HepG2 (cell line): Measurements from ENCODE around the gene ALOX12. TPM values are rescaled to one million over a fixed set of nuclear protein-coding genes. Genes with fewer than 3 reads are reported as not detected.

Experiments
- ATAC-seq: fragments of 200-7000 bp; cut with Tn5 transposase; 3 replicates; pipeline ENCODE4 v1.9.1; 2020; ENCODE audit warnings: mild to moderate bottlenecking, moderate library complexity
- BruUV-seq: library from RNA; stranded (reverse); fragments of 400-500 nt; replicated peaks from 2 replicates; lab custom pipeline; 2021; lab: Mats Ljungman, UMichigan
- CTCF ChIA-PET: fragments of 300-600 bp; formaldehyde crosslinking; extraction: SDS; loops from one replicate; lab custom pipeline; 2021; ENCODE audit warnings: low total read pairs, inconsistent platforms, low intra/inter-chr PET ratio; lab: Yijun Ruan, JAX
- POLR2A ChIA-PET: fragments of 350-600 bp; sonication (Branson Sonifier 250); formaldehyde crosslinking; loops from one replicate; lab custom pipeline; 2020; ENCODE audit warnings: antibody characterized with exemption, inconsistent platforms; lab: Yijun Ruan, JAX
- DNase-seq: peaks from one replicate; pipeline ENCODE4 v3.0.0-alpha.2; 2015; ENCODE audit warnings: low spot score
- FAIRE-seq: peaks from 3 replicates; lab custom pipeline; 2011; peaks lifted over from hg19 to GRCh38; lab: Jason Lieb, UNC
- H2AFZ ChIP-seq: one replicate; pipeline ENCODE4 v1.6.1; 2011; ENCODE audit warnings: low read length, inconsistent platforms
- H3K27ac ChIP-seq: fragments of 300-600 bp; 3 replicates; pipeline ENCODE4 v1.8.0; 2011; ENCODE audit warnings: mixed run types, mild to moderate bottlenecking, mixed read lengths, low read length, inconsistent platforms; ENCODE audit not compliant: insufficient read depth; ENCODE audit errors: extremely low read length
- H3K27me3 ChIP-seq, 2 experiments: fragments of 200-600 bp in 1 of 2; 2 replicates in 1 of 2; 3 replicates in 1 of 2; pipeline versions ENCODE4 v1.6.0 to v1.8.0; 2011; ENCODE audit warnings: low read length in 2 of 2, mild to moderate bottlenecking in 2 of 2, moderate library complexity in 2 of 2, inconsistent platforms in 1 of 2; ENCODE audit not compliant: insufficient read depth in 2 of 2, control insufficient read depth in 1 of 2
- H3K36me3 ChIP-seq, 2 experiments: fragments of 200-600 bp in 1 of 2; replicated peaks in 1 of 2; 2 replicates in 1 of 2; 3 replicates in 1 of 2; pipeline versions ENCODE4 v1.5.1 to v1.8.0; 2011; ENCODE audit warnings: low read length in 2 of 2, inconsistent platforms in 1 of 2; ENCODE audit not compliant: insufficient read depth in 2 of 2, control insufficient read depth in 1 of 2
- H3K4me1 ChIP-seq: 2 replicates; pipeline ENCODE4 v1.5.1; 2012; ENCODE audit warnings: low read length, inconsistent platforms; ENCODE audit not compliant: insufficient read depth
- H3K4me2 ChIP-seq: 2 replicates; pipeline ENCODE4 v1.6.0; 2011; ENCODE audit warnings: low read depth, low read length, inconsistent platforms
- H3K4me3 ChIP-seq, 3 experiments: fragments of 200-600 bp in 1 of 3; sonication (generic), shearing (Covaris generic) in 1 of 3; replicated peaks in 1 of 3; 2 replicates each; pipeline ENCODE4 v1.5.1; 2011 to 2016; ENCODE audit warnings: low read length in 3 of 3, inconsistent platforms in 2 of 3, low read depth in 2 of 3, mild to moderate bottlenecking in 2 of 3, control low read depth in 1 of 3, mixed read lengths in 1 of 3; ENCODE audit not compliant: insufficient read depth in 1 of 3
- H3K79me2 ChIP-seq: one replicate; pipeline ENCODE4 v1.6.1; 2011; ENCODE audit warnings: low read length, inconsistent platforms; ENCODE audit not compliant: insufficient read depth
- H3K9ac ChIP-seq: 2 replicates; pipeline ENCODE4 v1.6.0; 2011; ENCODE audit warnings: mild to moderate bottlenecking, low read depth, low read length, inconsistent platforms; ENCODE audit not compliant: insufficient read depth
- H3K9me3 ChIP-seq: 2 replicates; pipeline ENCODE4 v1.5.1; 2012; ENCODE audit warnings: mild to moderate bottlenecking, low read length
- H4K20me1 ChIP-seq: 2 replicates; pipeline ENCODE4 v1.6.0; 2011; ENCODE audit warnings: inconsistent platforms, mild to moderate bottlenecking, low read length, moderate library complexity; ENCODE audit not compliant: insufficient read depth
- GATAD1 ChIP-seq: IDR thresholded peaks from 2 replicates; pipeline ENCODE4 v1.6.1; 2016; ENCODE audit warnings: missing genetic modification reagents, missing compliant biosample characterization
- LRRFIP1 ChIP-seq: sonication (generic); formaldehyde crosslinking; conservative IDR thresholded peaks from 2 replicates; pipeline ENCODE4 v1.4.0; 2020; ENCODE audit warnings: missing genetic modification reagents
- NR1H2 ChIP-seq: sonication (generic); formaldehyde crosslinking; IDR thresholded peaks from 2 replicates; pipeline ENCODE4 v1.8.1; 2022; ENCODE audit warnings: low read depth, missing genetic modification reagents, borderline replicate concordance
- PAXIP1 ChIP-seq: sonication (generic); formaldehyde crosslinking; conservative IDR thresholded peaks from 2 replicates; pipeline ENCODE4 v1.4.0; 2020; ENCODE audit warnings: mild to moderate bottlenecking, missing genetic modification reagents, moderate library complexity
- ZBTB37 ChIP-seq: sonication (generic); formaldehyde crosslinking; IDR thresholded peaks from 2 replicates; pipeline ENCODE4 v1.4.0; 2020; ENCODE audit warnings: mild to moderate bottlenecking, missing genetic modification reagents
- ZNF142 ChIP-seq: sonication (generic); formaldehyde crosslinking; IDR thresholded peaks from 2 replicates; pipeline ENCODE4 v1.4.0; 2020; ENCODE audit warnings: missing genetic modification reagents
- ZNF333 ChIP-seq: sonication (generic); formaldehyde crosslinking; IDR thresholded peaks from 2 replicates; pipeline ENCODE4 v1.4.0; 2020; ENCODE audit warnings: mild to moderate bottlenecking, missing genetic modification reagents, borderline replicate concordance
- ZNF468 ChIP-seq: sonication (generic); formaldehyde crosslinking; IDR thresholded peaks from 2 replicates; pipeline ENCODE4 v1.8.0; 2022; ENCODE audit warnings: mild to moderate bottlenecking, moderate library complexity, missing genetic modification reagents
- WGBS: methylation state at CpG from one replicate; pipeline ENCODE4 v1.1.6; 2017; ENCODE audit warnings: low lambda C conversion rate; 5-methylcytosine and 5-hydroxymethylcytosine counted together
- in situ Hi-C: cut with HindIII; loops from 2 replicates; pipeline ENCODE4 v1.10.0; 2017; ENCODE audit warnings: low pct_unique_long_range_greater_than_20kb; ENCODE audit not compliant: extremely low pct_ligation_motif_present
- intact Hi-C: fragments of 100-400 bp; cut with micrococcal nuclease; formaldehyde crosslinking; loops from one replicate; pipeline ENCODE4 v1.10.0; 2022; ENCODE audit not compliant: unreplicated experiment
- polyA plus RNA-seq, 8 experiments: library from polyadenylated mRNA; depleted of rRNA in 3 of 8; stranded (reverse) in 7 of 8; unstranded in 1 of 8; fragments of >200 nt; fragmentation: Illumina TruSeq in 4 of 8; extraction: Trizol in 4 of 8; gene quantifications; 2 replicates each; pipeline versions ENCODE4 v1.2.1 to v1.2.3, GENCODE V29; 2011 to 2016; ENCODE audit warnings: low read depth in 4 of 8, missing spikeins in 1 of 8, mixed read lengths in 1 of 8; ENCODE audit not compliant: insufficient read depth in 1 of 8
- total RNA-seq, 5 experiments: library from RNA; depleted of rRNA; stranded (reverse); fragments of >200 nt; fragmentation: Illumina TruSeq; extraction: Trizol; gene quantifications; 2 replicates each; pipeline ENCODE4 v1.2.3, GENCODE V29; 2016; ENCODE audit warnings: low read depth in 1 of 5

ALOX12 gene
- total and polyA plus RNA-seq, 2 of the 13 experiments (the other 11 are each of a cell fraction or from before 2014, with no cell fraction given), result not detected

- 11% methylated on average over 10 of the region's 11 CpGs for WGBS
- H2AFZ ChIP-seq, result peak overlapping the region; percentile 79
- H3K4me2 ChIP-seq, result peak overlapping the region; percentile 100
- peak overlapping the region; percentile 58 to 73 (median 71) for H3K4me3 ChIP-seq
- no peaks in the 10 kb centered on the region for H3K9me3 ChIP-seq
- peak; percentile 30 for FAIRE-seq
- in situ Hi-C loops (no loop called here), intact Hi-C loops (loop anchor here (5.0 to 10.0 kb wide), 2 partner anchors 109 to 176 kb away; no protein-coding TSS in a partner anchor)
- H3K36me3 ChIP-seq, result no peaks in the 10 kb centered on the region; a peak in 1 of 5 replicates
- no peaks in the 10 kb centered on the region for H4K20me1 ChIP-seq
- H3K27me3 ChIP-seq, result peaks cover 0 to 6% of the 10 kb centered on the region in 2 experiments; a peak in 4 of 5 replicates
- CTCF ChIA-PET, result interaction anchor here (1.8 to 2.8 kb wide), 3 partner anchors 17 to 178 kb away, joined by 6 to 23 read pairs (median 6); no protein-coding TSS in a partner anchor
- POLR2A ChIA-PET, result interaction anchor here (1.2 to 1.7 kb wide), 4 partner anchors 9 to 116 kb away, joined by 3 to 14 read pairs (median 7); partner anchors contain the start of genes RNASEK and SLC16A13
- peak overlapping the region; percentile 48 for H3K9ac ChIP-seq
- peaks cover 44% of the 10 kb centered on the region for H3K4me1 ChIP-seq
- BruUV-seq, result no TSS peak
- H3K27ac ChIP-seq, result no peak overlapping the region
- ATAC-seq, result peak; percentile 61
- H3K79me2 ChIP-seq, result no peaks in the 10 kb centered on the region
- no peak for DNase-seq
- TF ChIP-seq GATAD1 (CRISPR knock-in tag) (no peak), LRRFIP1 (no peak), ZNF468 (CRISPR knock-in tag) (no peak), ZBTB37 (CRISPR knock-in tag) (no peak), ZNF333 (CRISPR knock-in tag) (0 out of 2 replicates have a peak, but pooled peaks have one; percentile 0), ZNF142 (CRISPR knock-in tag) (no peak; the same call in 1 of the 2 replicates), PAXIP1 (CRISPR knock-in tag) (no peak), NR1H2 (CRISPR knock-in tag) (no peak)
Observed at GRCh38 chr17:7020894-7021664, 25.2 kb downstream of the ALOX12 start.
